HG03354 (cell line): ENCODE results near the gene FAM50A.
"Not testable (repeated sequence)": the region's sequence is repeated elsewhere in the genome, so short reads cannot be mapped to it uniquely, and the experiment has no call there.

Experiments
- ATAC-seq: cut with Tn5 transposase; IDR thresholded peaks from one replicate; pipeline ENCODE4 v1.9.1; 2021; ENCODE audit warnings: mild to moderate bottlenecking; ENCODE audit not compliant: unreplicated experiment, poor library complexity, severe bottlenecking

Gene FAM50A

GRCh38 chrX:154496591-154497137 is 52.7 kb downstream of the FAM50A start:
- not testable (repeated sequence) for ATAC-seq
